Transverse colon (tissue), 4 donors: ENCODE results near the gene TRAM2. TPM values are rescaled to one million over a fixed set of nuclear protein-coding genes. Genes with fewer than 3 reads are reported as not detected.

Experiments
- DNase-seq: peaks from one replicate; pipeline ENCODE4 v3.0.0-alpha.2; 2019
- H3K27ac ChIP-seq, 4 donors: fragments of 200-600 bp; sonication (generic); 2 replicates each; pipeline ENCODE4 v1.5.1; 2016 to 2018; ENCODE audit warnings: inconsistent platforms in 4 of 4
- H3K27me3 ChIP-seq: fragments of 200-600 bp; sonication (generic); 2 replicates; pipeline ENCODE4 v1.5.1; 2017; ENCODE audit warnings: inconsistent platforms
- H3K36me3 ChIP-seq, 4 donors: fragments of 200-600 bp; sonication (generic); 2 replicates each; pipeline ENCODE4 v1.5.1; 2017 to 2019; ENCODE audit warnings: inconsistent platforms in 4 of 4
- H3K4me1 ChIP-seq, 4 donors: fragments of 200-600 bp; sonication (generic); 2 replicates each; pipeline ENCODE4 v1.5.1; 2017 to 2020; ENCODE audit warnings: inconsistent platforms in 4 of 4
- H3K4me3 ChIP-seq, 4 donors: fragments of 200-600 bp; sonication (generic); 1 replicate in 1 of 4; 2 replicates in 3 of 4; pipeline versions ENCODE4 v1.5.1 to v1.6.1; 2017 to 2019; ENCODE audit warnings: inconsistent platforms in 4 of 4
- H3K9me3 ChIP-seq, 2 donors: fragments of 200-600 bp; sonication (generic); 2 replicates each; pipeline ENCODE4 v1.5.1; 2017 to 2019; ENCODE audit warnings: inconsistent platforms in 2 of 2
- EP300 ChIP-seq: sonication (generic); formaldehyde crosslinking; IDR thresholded peaks from one replicate; pipeline ENCODE4 v1.6.1; 2017; ENCODE audit warnings: antibody characterized with exemption, low read depth
- POLR2A ChIP-seq: fragments of 450-650 bp; IDR thresholded peaks from one replicate; pipeline ENCODE4 v1.6.1; 2016; ENCODE audit warnings: antibody characterized with exemption, mild to moderate bottlenecking, moderate library complexity
- POLR2AphosphoS5 ChIP-seq, 3 donors: sonication (generic); formaldehyde crosslinking; IDR thresholded peaks; one replicate each; pipeline ENCODE4 v1.6.1; 2016; ENCODE audit warnings: antibody characterized with exemption in 3 of 3
- whole genome bisulfite sequencing, 2 donors: methylation state at CpG; one replicate each; pipeline ENCODE4 v1.1.5; 2018; ENCODE audit warnings: low coverage in 1 of 2; 5-methylcytosine and 5-hydroxymethylcytosine counted together
- in situ Hi-C, 4 donors: fragments of 200-750 bp; cut with MboI; loops; one replicate each; pipeline versions ENCODE4 v1.15.0 to v1.15.1; 2017; ENCODE audit warnings: low sequenced_read_pairs in 3 of 4, low pct_ligation_motif_present in 1 of 4, low pct_unique_long_range_greater_than_20kb in 1 of 4
- intact Hi-C: fragments of 100-400 bp; cut with DNase I; formaldehyde crosslinking; loops from one replicate; pipeline ENCODE4 v1.15.1; 2023; ENCODE audit warnings: low total_unique reads
- total RNA-seq, 4 donors: library from RNA; depleted of rRNA; stranded (reverse); fragments of >200 nt; gene quantifications; one replicate each; pipeline ENCODE4 v1.1.0, GENCODE V29; 2016
- TF ChIP-seq, protein P1 (sequence below), 5 experiments: fragments of 200-600 bp in 3 of 5; fragments of 450-650 bp in 2 of 5; sonication (generic) in 3 of 5; IDR thresholded peaks; 1 replicate in 2 of 5; 2 replicates in 3 of 5; pipeline ENCODE4 v1.5.1; 2016 to 2017; ENCODE audit warnings: antibody characterized with exemption in 5 of 5, inconsistent platforms in 3 of 5, mild to moderate bottlenecking in 2 of 5, moderate library complexity in 1 of 5

Gene TRAM2
- total RNA-seq, 4 donors from 2014 or later, result 8.4 to 15.4 (median 11.7) TPM

DNA sequence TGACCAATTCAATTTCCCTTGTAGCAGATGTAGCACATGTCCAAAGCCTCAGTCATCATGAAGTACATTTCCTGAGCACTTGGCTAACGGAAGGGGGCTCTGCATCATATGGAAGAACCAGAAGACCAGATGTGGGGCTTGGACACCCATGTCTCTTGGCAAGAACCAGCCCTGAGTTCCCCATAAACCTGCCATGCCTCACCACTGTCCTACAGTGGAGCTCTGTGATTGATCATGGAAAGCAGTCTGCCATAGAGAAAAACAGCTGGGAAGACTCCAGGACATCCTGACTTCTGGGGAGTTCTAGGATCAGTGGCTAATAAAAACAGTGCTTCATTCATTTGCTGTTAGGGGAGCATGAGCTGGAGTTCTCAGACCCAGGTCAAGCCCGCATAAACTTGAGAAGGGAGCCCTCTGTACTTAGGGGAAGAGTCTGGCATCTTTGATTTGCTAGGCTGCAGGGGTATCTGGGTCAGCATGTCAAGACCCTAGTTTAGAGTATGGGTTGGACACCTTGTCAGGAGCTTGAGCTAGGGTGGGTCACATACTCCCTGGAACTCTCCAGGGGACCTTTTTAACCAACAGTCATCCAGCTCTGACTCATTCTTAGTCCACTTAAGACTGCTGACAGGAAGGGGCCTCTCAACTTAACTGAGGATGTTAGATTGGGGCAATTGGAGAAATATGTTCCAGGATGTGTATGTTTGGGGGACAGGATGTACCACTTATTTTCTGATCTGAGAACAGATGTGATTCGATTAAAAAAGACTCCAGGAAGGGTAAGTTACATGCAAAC, 26.3 kb upstream of the TRAM2 start:
- WGBS, 2 donors, result 63 to 65% methylated on average over 1 to 3 of the region's 3 CpGs
- Histone ChIP-seq H3K27me3 (no peaks in the 10 kb centered on the region), H3K4me1 (peaks cover 0 to 6% (median 2%) of the 10 kb centered on the region in 4 donors), H3K36me3 (no peaks in the 10 kb centered on the region), H3K4me3 (no peak overlapping the region), H3K27ac (peak overlapping the region; percentile 2 to 33 (median 19)), H3K9me3 (no peaks in the 10 kb centered on the region)
- in situ Hi-C loops (no loop called here), intact Hi-C loops (no loop called here)
- TF ChIP-seq POLR2AphosphoS5 (IDR thresholded peaks at IDR 0.05) (peak in 1 of 3 donors; percentile 18), EP300 (no peak), POLR2A (no peak)
- TF ChIP-seq, protein P1, sequence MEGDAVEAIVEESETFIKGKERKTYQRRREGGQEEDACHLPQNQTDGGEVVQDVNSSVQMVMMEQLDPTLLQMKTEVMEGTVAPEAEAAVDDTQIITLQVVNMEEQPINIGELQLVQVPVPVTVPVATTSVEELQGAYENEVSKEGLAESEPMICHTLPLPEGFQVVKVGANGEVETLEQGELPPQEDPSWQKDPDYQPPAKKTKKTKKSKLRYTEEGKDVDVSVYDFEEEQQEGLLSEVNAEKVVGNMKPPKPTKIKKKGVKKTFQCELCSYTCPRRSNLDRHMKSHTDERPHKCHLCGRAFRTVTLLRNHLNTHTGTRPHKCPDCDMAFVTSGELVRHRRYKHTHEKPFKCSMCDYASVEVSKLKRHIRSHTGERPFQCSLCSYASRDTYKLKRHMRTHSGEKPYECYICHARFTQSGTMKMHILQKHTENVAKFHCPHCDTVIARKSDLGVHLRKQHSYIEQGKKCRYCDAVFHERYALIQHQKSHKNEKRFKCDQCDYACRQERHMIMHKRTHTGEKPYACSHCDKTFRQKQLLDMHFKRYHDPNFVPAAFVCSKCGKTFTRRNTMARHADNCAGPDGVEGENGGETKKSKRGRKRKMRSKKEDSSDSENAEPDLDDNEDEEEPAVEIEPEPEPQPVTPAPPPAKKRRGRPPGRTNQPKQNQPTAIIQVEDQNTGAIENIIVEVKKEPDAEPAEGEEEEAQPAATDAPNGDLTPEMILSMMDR (IDR thresholded peaks at IDR 0.05), result no peak
- no peak for DNase-seq

DNA sequence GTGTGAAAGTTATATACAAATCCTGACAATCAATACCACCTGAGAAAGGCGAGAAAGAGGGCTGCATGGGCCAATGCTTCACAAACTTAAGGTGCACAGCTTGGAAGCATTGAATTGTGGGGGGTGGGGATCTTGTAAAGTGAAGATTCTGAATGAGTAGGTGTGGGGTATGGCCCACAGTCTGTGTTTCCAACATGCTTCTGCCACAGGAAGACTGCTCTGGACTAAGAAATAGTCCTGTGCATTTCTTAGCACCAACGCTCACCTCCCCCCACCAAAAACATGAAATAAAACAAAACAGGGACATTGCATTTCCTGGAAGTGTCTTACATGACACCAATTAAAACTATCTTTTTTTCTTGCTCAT, 21.9 kb upstream of the TRAM2 start:
- intact Hi-C loops, result no loop called here

DNA sequence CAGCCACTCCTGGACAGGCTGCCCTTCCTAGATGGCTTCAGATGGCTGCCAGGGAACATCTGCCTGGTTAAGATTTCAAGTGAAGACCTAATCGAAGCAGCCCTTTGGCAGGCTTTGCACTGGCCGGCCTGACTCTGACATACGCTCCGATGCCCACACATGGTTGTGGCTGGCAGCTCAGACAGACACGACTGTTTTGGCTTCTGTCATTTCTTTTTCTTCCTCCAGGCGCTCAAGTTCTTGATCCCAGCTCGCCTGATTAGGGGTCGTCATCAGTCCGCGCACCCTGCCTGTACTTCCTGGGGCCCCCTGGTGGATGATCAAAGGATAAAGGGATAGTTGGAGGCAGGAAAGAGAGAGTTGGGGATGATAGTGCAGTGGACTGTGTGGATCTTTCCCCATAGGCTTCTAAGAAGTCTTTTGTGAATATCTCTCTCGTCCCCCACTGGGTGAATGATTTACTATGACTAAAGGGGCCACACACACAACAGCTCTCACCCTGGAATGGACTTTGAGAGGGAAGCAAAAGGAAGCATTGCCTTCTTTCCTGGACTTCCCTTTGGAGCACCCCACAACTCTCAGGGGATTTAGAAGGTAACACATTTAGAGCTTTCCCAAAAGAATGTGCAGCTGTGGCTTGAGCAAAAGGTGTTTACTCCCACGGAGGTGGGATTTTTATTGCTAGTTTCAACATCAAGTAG, 21.4 kb upstream of the TRAM2 start:
- TF ChIP-seq EP300 (no peak), POLR2AphosphoS5 (IDR thresholded peaks at IDR 0.05) (no peak)
- TF ChIP-seq, protein P1 (IDR thresholded peaks at IDR 0.05), result peak; percentile 63 to 80 (median 64)
- Histone ChIP-seq H3K4me1 (peaks cover 8 to 32% (median 23%) of the 10 kb centered on the region in 4 donors), H3K36me3 (no peaks in the 10 kb centered on the region), H3K27ac (peak overlapping the region in 2 of 4 donors; percentile 13 to 18), H3K27me3 (no peaks in the 10 kb centered on the region), H3K4me3 (peak overlapping the region in 1 of 4 donors; percentile 3), H3K9me3 (no peaks in the 10 kb centered on the region)
- intact Hi-C loops, result no loop called here
- 17 to 30% methylated on average over 8 to 12 of the region's 12 CpGs for WGBS, 2 donors
- peak; percentile 52 for DNase-seq
- in situ Hi-C loops, result loop anchor here (5.0 to 25.0 kb wide), 4 partner anchors 64 to 311 kb away; partner anchors contain the start of gene MCM3 (in 1 of the 4)

More for the DNA sequence above, 21.9 kb upstream of the TRAM2 start:
- Histone ChIP-seq H3K9me3 (no peaks in the 10 kb centered on the region), H3K36me3 (no peaks in the 10 kb centered on the region), H3K4me1 (peaks cover 8 to 35% (median 23%) of the 10 kb centered on the region in 4 donors), H3K4me3 (no peak overlapping the region), H3K27me3 (no peaks in the 10 kb centered on the region), H3K27ac (no peak overlapping the region)
- in situ Hi-C loops, result loop anchor here (5.0 to 25.0 kb wide), 4 partner anchors 63 to 312 kb away; partner anchors contain the start of gene MCM3 (in 1 of the 4)
- DNase-seq, result no peak
- 88 to 100% methylated on average over 1 to 2 of the region's 2 CpGs for WGBS, 2 donors
- no peak for TF ChIP-seq POLR2A

DNA sequence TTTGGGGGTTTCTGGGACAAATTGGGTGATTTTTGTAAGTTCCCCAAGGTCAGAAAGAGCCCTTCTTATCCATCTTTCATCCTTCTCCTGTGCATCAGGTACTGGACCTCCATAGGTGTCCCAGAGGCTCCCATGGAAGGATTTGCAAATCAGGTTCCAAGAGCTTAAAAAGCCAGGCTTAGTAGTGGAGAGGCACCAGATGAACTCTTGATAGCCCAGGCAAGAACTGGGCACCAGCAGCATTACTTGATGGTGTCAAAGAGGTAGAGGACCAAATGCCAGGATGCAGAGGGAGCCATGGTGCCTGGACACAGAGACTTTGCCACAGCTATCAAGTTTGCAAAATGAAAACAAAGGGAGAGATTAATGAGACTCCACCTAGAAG, 20.9 kb upstream of the TRAM2 start:
- TF ChIP-seq POLR2AphosphoS5 (IDR thresholded peaks at IDR 0.05), result no peak
- TF ChIP-seq, protein P1 (IDR thresholded peaks at IDR 0.05), result no peak
- TF ChIP-seq EP300, result no peak
- TF ChIP-seq POLR2A, result no peak

More for the DNA sequence above, 20.9 kb upstream of the TRAM2 start:
- no peaks in the 10 kb centered on the region for H3K27me3 ChIP-seq
- peak overlapping the region in 2 of 4 donors; percentile 13 to 18 for H3K27ac ChIP-seq
- in situ Hi-C loops (loop anchor here (5.0 to 25.0 kb wide), 4 partner anchors 65 to 310 kb away; partner anchors contain the start of gene MCM3 (in 1 of the 4)), intact Hi-C loops (loop anchor here (2.0 kb wide), 1 partner anchor 181 kb away; no protein-coding TSS in a partner anchor)
- H3K9me3 ChIP-seq, result no peaks in the 10 kb centered on the region
- no peak overlapping the region for H3K4me3 ChIP-seq
- H3K36me3 ChIP-seq, result no peaks in the 10 kb centered on the region
- H3K4me1 ChIP-seq, result peaks cover 8 to 32% (median 23%) of the 10 kb centered on the region in 4 donors
- no peak for DNase-seq
